Measurements from ENCODE around the gene ANKRD9.

Gene ANKRD9

DNA sequence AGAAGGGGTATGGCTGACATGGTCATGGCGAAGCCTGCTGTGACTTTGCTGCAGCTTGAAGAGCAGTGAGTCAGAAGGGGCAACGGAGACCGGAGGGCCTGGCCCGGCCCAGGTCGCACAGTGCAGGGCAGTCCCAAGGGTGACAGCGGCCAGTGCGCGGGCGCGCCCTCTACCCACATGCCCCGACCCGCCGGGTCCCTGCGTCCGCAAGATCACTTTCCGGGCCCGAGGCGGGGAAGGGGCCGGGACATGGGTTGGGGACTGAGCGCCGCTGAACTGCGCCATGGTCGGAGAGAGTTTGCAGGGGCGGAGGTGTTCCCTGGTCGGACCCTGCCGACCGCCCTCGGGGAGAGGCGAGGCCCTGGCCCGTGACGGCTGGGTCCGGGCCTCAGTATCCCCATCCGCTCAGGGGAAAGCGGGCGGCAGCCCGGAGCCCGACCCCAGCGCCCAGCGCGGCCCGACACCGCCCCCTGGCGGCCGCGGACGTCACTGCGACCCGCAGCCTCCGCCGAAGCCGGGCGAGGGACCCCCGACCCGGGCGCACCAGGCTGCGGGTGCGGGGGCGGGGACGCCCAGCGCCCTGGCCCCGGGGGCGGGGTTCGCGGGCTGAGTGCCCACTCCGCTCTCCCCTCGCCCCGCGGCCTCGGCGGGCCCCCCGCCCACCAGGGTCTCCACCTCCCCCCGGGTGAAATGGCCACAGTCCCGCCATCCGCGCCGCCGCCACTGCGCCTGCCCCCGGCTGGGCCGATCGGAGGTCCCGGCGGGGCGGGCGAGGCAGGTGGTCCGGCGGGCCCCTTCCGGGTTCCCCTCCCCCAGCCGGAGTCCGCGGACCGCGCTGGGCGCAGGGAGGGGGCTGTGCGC, 7.2 kb upstream of the ANKRD9 start:
- TF ChIP-seq, protein P1, sequence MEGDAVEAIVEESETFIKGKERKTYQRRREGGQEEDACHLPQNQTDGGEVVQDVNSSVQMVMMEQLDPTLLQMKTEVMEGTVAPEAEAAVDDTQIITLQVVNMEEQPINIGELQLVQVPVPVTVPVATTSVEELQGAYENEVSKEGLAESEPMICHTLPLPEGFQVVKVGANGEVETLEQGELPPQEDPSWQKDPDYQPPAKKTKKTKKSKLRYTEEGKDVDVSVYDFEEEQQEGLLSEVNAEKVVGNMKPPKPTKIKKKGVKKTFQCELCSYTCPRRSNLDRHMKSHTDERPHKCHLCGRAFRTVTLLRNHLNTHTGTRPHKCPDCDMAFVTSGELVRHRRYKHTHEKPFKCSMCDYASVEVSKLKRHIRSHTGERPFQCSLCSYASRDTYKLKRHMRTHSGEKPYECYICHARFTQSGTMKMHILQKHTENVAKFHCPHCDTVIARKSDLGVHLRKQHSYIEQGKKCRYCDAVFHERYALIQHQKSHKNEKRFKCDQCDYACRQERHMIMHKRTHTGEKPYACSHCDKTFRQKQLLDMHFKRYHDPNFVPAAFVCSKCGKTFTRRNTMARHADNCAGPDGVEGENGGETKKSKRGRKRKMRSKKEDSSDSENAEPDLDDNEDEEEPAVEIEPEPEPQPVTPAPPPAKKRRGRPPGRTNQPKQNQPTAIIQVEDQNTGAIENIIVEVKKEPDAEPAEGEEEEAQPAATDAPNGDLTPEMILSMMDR (conservative IDR thresholded peaks at IDR 0.05; ENCODE audit: low read depth), result peak; percentile 95
- peak overlapping the region; percentile 100 for H3K27ac ChIP-seq
- ChIA-PET CTCF (interaction anchor here (0.6 to 2.2 kb wide), 4 partner anchors 78 to 488 kb away, joined by 3 to 18 read pairs (median 4); no protein-coding TSS in a partner anchor), POLR2A (ENCODE audit: low non-redundant PET) (no interaction called here)
- DNase-seq (ENCODE audit: low spot score), result peak; percentile 51

DNA sequence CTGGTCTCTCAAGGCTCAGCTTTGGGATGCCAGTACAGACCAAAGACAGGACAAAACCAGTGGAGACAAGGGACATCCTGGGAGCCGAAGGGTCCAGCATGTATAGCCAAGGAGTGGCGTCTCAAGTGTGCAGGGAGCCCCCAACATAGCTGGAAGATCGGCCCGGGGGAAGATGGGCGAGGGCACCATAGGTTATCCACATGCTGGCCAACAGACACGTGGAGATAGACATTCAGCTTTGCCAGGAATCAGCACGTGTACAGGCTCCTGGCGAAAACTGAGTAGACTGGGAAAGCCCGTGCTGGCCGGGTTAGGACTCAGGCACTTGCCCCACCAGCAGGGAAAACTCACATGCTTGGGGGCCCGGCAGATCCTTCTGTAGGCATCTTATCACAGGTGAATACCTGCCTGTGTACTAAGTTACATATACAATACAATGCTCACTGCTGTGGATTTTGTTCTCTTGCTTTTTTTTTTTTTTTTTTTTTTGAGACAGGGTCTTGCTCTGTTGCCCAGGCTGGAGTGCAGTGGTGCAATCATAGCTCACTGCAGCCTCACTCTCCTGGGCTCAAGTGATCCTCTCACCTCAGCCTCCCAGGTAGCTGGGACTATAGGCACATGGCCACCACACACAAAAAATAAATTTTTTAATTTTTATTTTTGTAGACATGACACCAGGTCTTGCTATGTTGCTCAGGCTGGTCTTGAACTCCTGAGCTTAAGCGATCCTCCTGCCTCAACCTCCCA, 5.6 kb upstream of the ANKRD9 start:
- TF ChIP-seq, protein P1 (conservative IDR thresholded peaks at IDR 0.05; ENCODE audit: low read depth), result no peak
- no peak for DNase-seq (ENCODE audit: low spot score)
- peak overlapping the region; percentile 100 for H3K27ac ChIP-seq
- POLR2A ChIA-PET (ENCODE audit: low non-redundant PET), result interaction anchor here (0.7 kb wide), 1 partner anchor 50 kb away, joined by 10 read pairs; no protein-coding TSS in a partner anchor
- CTCF ChIA-PET, result interaction anchor here (0.6 to 2.2 kb wide), 4 partner anchors 77 to 356 kb away, joined by 3 to 18 read pairs (median 4); no protein-coding TSS in a partner anchor

DNA sequence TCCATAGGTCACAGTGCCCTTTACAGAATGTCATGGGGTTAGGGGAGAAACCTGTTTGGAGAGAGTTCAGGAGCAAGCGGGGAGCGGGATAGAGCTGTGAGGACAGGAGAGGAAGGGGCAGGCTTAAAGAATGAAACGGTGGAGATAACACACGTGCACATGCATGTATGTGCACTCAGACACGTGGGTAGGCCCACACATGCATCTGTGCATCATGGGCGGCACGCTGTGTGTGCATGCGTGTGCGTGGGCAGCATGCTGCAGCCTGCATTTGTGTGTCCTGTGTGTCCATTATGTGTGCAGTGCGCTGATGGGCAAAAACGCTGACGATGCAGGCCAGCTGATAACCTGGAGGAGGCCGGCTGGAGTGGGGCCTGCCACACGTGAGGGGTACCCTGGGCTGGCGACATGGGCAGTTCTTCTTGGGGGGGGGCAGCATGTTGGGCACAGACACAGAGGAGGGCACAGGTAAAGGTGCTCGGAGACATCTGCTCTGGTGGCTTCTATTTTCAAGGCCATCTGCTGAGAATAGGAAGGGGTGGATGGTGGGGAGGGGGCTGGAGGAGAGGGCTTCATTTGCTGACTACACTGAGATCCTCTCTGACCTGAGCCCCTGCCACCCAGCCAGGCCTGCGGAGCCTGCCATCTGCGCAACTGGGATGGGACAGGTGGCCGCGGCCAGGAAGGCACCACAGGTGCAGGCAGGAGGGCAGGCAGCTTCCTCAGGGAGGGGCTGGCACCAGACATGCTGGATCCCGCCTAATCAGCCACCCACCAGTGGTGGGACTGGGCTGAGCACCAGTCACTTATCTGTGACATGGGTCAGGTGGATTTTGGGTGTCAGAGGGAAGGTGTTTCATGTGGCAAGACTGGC, 4.6 kb upstream of the ANKRD9 start:
- H3K27ac ChIP-seq, result peak overlapping the region; percentile 100
- CTCF ChIA-PET, result interaction anchor here (2.2 kb wide), 1 partner anchor 76 kb away, joined by 18 read pairs; no protein-coding TSS in a partner anchor
- POLR2A ChIA-PET (ENCODE audit: low non-redundant PET), result no interaction called here
- TF ChIP-seq, protein P1 (conservative IDR thresholded peaks at IDR 0.05; ENCODE audit: low read depth), result no peak
- DNase-seq (ENCODE audit: low spot score), result no peak

DNA sequence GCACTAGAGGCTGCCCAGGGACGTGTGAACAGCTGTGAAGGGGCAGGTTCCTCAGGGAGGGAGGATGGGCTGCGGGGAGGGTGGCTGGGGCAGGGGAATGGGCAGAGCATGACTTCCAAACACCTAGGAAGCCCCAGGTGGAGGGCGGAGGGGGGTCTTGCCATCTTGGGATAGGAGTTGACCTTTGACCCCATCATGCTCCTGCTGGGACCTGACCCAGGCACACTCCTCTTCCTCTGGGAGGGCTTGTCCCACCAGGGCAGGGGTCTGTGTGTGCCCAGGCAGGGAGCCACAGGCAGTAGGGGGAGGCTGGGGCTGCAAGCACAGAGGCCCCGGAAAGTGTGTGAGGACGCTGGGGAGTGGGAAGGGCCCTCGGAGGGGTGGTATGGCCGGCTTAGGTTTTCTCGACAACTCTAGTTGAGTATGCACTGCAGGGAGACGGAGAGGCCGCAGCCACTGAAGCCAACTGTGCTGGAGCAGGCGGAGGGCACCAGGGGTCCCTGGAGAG, 3.3 kb upstream of the ANKRD9 start:
- CTCF ChIA-PET, result no interaction called here
- no peak for DNase-seq (ENCODE audit: low spot score)
- TF ChIP-seq, protein P1 (conservative IDR thresholded peaks at IDR 0.05; ENCODE audit: low read depth), result no peak
- peak overlapping the region; percentile 100 for H3K27ac ChIP-seq
- POLR2A ChIA-PET (ENCODE audit: low non-redundant PET), result interaction anchor here (0.6 kb wide), 1 partner anchor 74 kb away, joined by 3 read pairs; no protein-coding TSS in a partner anchor

DNA sequence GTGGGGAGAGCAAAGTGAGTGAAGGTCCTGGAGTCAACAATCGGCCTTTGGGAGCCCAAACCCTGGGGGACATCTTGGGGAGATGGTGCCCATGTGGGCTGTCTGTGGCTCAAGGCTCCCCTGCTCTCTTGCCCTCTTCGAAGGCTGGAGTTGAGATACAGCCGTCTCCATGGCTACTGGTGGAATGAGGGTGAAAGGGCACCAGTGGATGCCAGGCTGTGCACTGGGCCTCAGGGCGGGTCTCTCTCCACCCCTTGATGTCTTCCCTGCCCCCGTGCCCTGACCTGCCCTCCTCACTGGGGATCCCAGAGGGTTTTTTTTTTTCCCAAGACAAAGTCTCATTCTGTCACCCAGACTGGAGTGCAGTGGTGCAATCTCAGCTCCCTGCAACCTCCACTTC, 2.0 kb upstream of the ANKRD9 start:
- POLR2A ChIA-PET (ENCODE audit: low non-redundant PET), result interaction anchor here (0.6 kb wide), 2 partner anchors 83 to 120 kb away, joined by 3 to 4 read pairs; no protein-coding TSS in a partner anchor
- TF ChIP-seq, protein P1 (conservative IDR thresholded peaks at IDR 0.05; ENCODE audit: low read depth), result no peak
- DNase-seq (ENCODE audit: low spot score), result no peak
- CTCF ChIA-PET, result no interaction called here
- peak overlapping the region; percentile 100 for H3K27ac ChIP-seq
